CD14-positive monocyte (primary cell): Measurements from ENCODE around the gene C17orf67. TPM values are rescaled to one million over a fixed set of nuclear protein-coding genes. Genes with fewer than 3 reads are reported as not detected.

ENCODE experiments used
- DNase-seq, 3 donors: peaks; one replicate each; pipeline ENCODE4 v3.0.0-alpha.2; 2011 to 2022
- H2AFZ ChIP-seq: 2 replicates; pipeline ENCODE4 v1.6.0; 2012; ENCODE audit warnings: mild to moderate bottlenecking, low read depth, low read length, inconsistent platforms; ENCODE audit not compliant: insufficient read depth, poor library complexity, severe bottlenecking
- H3K27ac ChIP-seq, 2 donors: 1 replicate in 1 of 2; 2 replicates in 1 of 2; pipeline ENCODE4 v1.5.1; 2012 to 2013; ENCODE audit warnings: low read length in 2 of 2, control low read depth in 1 of 2, inconsistent platforms in 1 of 2, low read depth in 1 of 2, mild to moderate bottlenecking in 1 of 2
- H3K27me3 ChIP-seq, 2 donors: one replicate each; pipeline versions ENCODE4 v1.6.0 to v1.6.1; 2011 to 2013; ENCODE audit warnings: low read length in 2 of 2; ENCODE audit not compliant: control insufficient read depth in 2 of 2, insufficient read depth in 2 of 2
- H3K36me3 ChIP-seq, 2 donors: replicated peaks in 1 of 2; 1 replicate in 1 of 2; 2 replicates in 1 of 2; pipeline versions ENCODE4 v1.5.1 to v1.6.1; 2012 to 2013; ENCODE audit warnings: low read length in 2 of 2, control low read depth in 1 of 2, inconsistent platforms in 1 of 2, mild to moderate bottlenecking in 1 of 2; ENCODE audit not compliant: insufficient read depth in 2 of 2, control insufficient read depth in 1 of 2
- H3K4me1 ChIP-seq, 2 donors: 1 replicate in 1 of 2; 2 replicates in 1 of 2; pipeline versions ENCODE4 v1.5.1 to v1.6.1; 2012 to 2013; ENCODE audit warnings: low read length in 2 of 2, control low read depth in 1 of 2, inconsistent platforms in 1 of 2, mild to moderate bottlenecking in 1 of 2, moderate library complexity in 1 of 2; ENCODE audit not compliant: insufficient read depth in 2 of 2, control insufficient read depth in 1 of 2
- H3K4me2 ChIP-seq: replicated peaks from 2 replicates; pipeline ENCODE3; 2012; ENCODE audit warnings: low read length, moderate library complexity, mild to moderate bottlenecking; ENCODE audit not compliant: poor library complexity, severe bottlenecking; ENCODE audit errors: extremely low read depth
- H3K4me3 ChIP-seq, 3 experiments: fragments of 200-600 bp in 1 of 3; sonication (generic) in 1 of 3; replicated peaks in 1 of 3; 1 replicate in 2 of 3; 2 replicates in 1 of 3; pipeline ENCODE4 v1.5.1; 2011 to 2013; ENCODE audit warnings: low read length in 3 of 3, mild to moderate bottlenecking in 3 of 3, control low read depth in 2 of 3, low read depth in 2 of 3, inconsistent platforms in 1 of 3, moderate library complexity in 1 of 3
- H3K79me2 ChIP-seq: 2 replicates; pipeline ENCODE4 v1.6.0; 2012; ENCODE audit warnings: mild to moderate bottlenecking, control low read depth, inconsistent platforms, low read length, moderate library complexity; ENCODE audit not compliant: insufficient read depth
- H3K9ac ChIP-seq: 2 replicates; pipeline ENCODE4 v1.6.0; 2017; ENCODE audit warnings: low read length, mild to moderate bottlenecking; ENCODE audit not compliant: insufficient read depth, poor library complexity, severe bottlenecking
- H3K9me3 ChIP-seq, 2 donors: replicated peaks in 1 of 2; 1 replicate in 1 of 2; 2 replicates in 1 of 2; pipeline versions ENCODE4 v1.5.1 to v1.6.1; 2012 to 2013; ENCODE audit warnings: low read length in 2 of 2, control low read depth in 1 of 2; ENCODE audit not compliant: control insufficient read depth in 1 of 2, insufficient read depth in 1 of 2
- H4K20me1 ChIP-seq: 2 replicates; pipeline ENCODE4 v1.6.0; 2012; ENCODE audit warnings: mild to moderate bottlenecking, low read length, control low read depth, moderate library complexity; ENCODE audit not compliant: insufficient read depth
- H3K27ac Mint-ChIP-seq, 7 donors: one replicate each; pipeline ENCODE4 v1.8.0; 2020; ENCODE audit warnings: mild to moderate bottlenecking in 7 of 7, mixed read lengths in 7 of 7, moderate library complexity in 6 of 7, inconsistent platforms in 2 of 7
- H3K27me3 Mint-ChIP-seq, 3 donors: one replicate each; pipeline ENCODE4 v1.8.0; 2021 to 2022; ENCODE audit warnings: low read depth in 3 of 3, mild to moderate bottlenecking in 3 of 3, mixed read lengths in 3 of 3, moderate library complexity in 3 of 3, inconsistent platforms in 1 of 3
- H3K36me3 Mint-ChIP-seq, 2 donors: one replicate each; pipeline ENCODE4 v1.8.0; 2020; ENCODE audit warnings: mixed read lengths in 2 of 2, inconsistent platforms in 1 of 2, mild to moderate bottlenecking in 1 of 2
- H3K4me1 Mint-ChIP-seq: one replicate; pipeline ENCODE4 v1.8.0; 2020; ENCODE audit warnings: mild to moderate bottlenecking, mixed read lengths
- H3K4me3 Mint-ChIP-seq, 2 donors: one replicate each; pipeline ENCODE4 v1.8.0; 2020; ENCODE audit warnings: mild to moderate bottlenecking in 2 of 2, mixed read lengths in 2 of 2, moderate library complexity in 1 of 2
- H3K9me3 Mint-ChIP-seq, 7 donors: one replicate each; pipeline ENCODE4 v1.8.0; 2020 to 2022; ENCODE audit warnings: mixed read lengths in 7 of 7, mild to moderate bottlenecking in 6 of 7, moderate library complexity in 6 of 7, inconsistent platforms in 2 of 7
- WGBS: methylation state at CpG from one replicate; pipeline ENCODE4 v1.1.5; 2013; ENCODE audit warnings: missing lambda C conversion rate; ENCODE audit not compliant: insufficient coverage; 5-methylcytosine and 5-hydroxymethylcytosine counted together
- intact Hi-C, 2 donors: fragments of 100-400 bp; cut with micrococcal nuclease; formaldehyde crosslinking; loops; one replicate each; pipeline versions ENCODE4 v1.15.0 to v1.15.1; 2023
- polyA plus RNA-seq, 3 donors: library from polyadenylated mRNA; depleted of rRNA in 1 of 3; unstranded in 2 of 3; stranded (reverse) in 1 of 3; fragments of 300-500 nt in 2 of 3; fragments of >200 nt in 1 of 3; fragmentation: Illumina TruSeq in 2 of 3; gene quantifications; 1 replicate in 2 of 3; 2 replicates in 1 of 3; pipeline ENCODE4 v1.2.3, GENCODE V29; 2012 to 2021
- TF ChIP-seq, protein P1 (sequence below): fragments of 200-600 bp; IDR thresholded peaks from one replicate; pipeline ENCODE4 v1.8.0; 2022; ENCODE audit warnings: antibody characterized with exemption, mild to moderate bottlenecking

C17orf67 gene
- polyA plus RNA-seq, 3 donors = 0.56 to 0.57 (median 0.56) TPM

DNA sequence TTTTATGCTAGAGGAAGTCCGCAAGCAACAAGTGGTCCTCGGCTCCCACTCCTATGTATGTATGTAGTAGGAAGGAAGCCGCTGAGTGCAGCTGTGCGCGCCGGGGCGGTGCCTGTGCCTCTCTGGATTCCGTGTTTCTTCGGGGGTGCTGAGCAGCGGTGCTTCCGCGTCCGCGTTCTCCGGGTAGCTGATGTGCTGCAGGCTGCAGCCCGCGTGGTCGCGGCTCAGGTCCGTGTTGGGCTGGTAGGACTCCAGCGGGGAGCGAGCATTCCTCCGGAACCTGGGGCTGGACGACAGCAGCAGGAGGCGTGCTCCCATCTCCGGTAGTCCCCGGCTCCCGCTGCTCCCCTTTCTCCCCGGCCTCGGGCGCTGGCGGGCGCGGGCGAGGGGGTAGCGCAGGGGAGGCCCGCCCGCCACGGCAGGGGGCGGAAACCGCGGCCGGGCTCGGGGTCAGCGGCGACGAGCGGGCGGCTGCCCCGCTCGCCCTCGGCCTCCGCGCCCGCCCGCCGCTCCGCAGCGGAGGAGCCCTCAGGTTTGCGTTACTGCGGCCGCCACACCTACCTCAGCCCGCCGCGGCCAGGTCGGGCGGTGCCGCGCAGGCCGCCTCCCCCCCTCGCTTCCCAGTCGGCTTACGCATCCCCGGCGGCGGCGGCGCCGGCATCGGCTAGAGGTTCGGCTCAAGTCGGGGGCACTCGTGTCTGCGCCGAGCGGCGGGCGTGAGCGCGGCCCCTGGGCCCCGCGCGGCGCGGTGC, 487 bp downstream of the C17orf67 start:
- TF ChIP-seq, protein P1, sequence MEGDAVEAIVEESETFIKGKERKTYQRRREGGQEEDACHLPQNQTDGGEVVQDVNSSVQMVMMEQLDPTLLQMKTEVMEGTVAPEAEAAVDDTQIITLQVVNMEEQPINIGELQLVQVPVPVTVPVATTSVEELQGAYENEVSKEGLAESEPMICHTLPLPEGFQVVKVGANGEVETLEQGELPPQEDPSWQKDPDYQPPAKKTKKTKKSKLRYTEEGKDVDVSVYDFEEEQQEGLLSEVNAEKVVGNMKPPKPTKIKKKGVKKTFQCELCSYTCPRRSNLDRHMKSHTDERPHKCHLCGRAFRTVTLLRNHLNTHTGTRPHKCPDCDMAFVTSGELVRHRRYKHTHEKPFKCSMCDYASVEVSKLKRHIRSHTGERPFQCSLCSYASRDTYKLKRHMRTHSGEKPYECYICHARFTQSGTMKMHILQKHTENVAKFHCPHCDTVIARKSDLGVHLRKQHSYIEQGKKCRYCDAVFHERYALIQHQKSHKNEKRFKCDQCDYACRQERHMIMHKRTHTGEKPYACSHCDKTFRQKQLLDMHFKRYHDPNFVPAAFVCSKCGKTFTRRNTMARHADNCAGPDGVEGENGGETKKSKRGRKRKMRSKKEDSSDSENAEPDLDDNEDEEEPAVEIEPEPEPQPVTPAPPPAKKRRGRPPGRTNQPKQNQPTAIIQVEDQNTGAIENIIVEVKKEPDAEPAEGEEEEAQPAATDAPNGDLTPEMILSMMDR = no peak
- Histone ChIP-seq H3K27ac (peak overlapping the region; percentile 3 to 70), H3K36me3 (peaks cover 0 to 4% of the 10 kb centered on the region in 2 donors), H3K9me3 (no peaks in the 10 kb centered on the region), H2AFZ (peak overlapping the region; percentile 92), H3K4me1 (peaks cover 26 to 30% of the 10 kb centered on the region in 2 donors), H4K20me1 (peaks cover 12% of the 10 kb centered on the region), H3K79me2 (peaks cover 12% of the 10 kb centered on the region), H3K4me2 (peak overlapping the region; percentile 94), H3K27me3 (no peaks in the 10 kb centered on the region), H3K4me3 (peak overlapping the region; percentile 38 to 85 (median 42)), H3K9ac (peak overlapping the region; percentile 66)
- Mint-ChIP-seq H3K4me3 (peak overlapping the region; percentile 94), H3K27me3 (peaks cover 2 to 9% (median 5%) of the 10 kb centered on the region in 3 donors), H3K36me3 (peaks cover 12 to 31% of the 10 kb centered on the region in 2 donors), H3K4me1 (peaks cover 22% of the 10 kb centered on the region), H3K9me3 (no peaks in the 10 kb centered on the region), H3K27ac (peak overlapping the region; percentile 62 to 91 (median 77))
- peak; percentile 28 to 47 (median 39) for DNase-seq
- WGBS = under 1% methylated on average over 94 of the region's 95 CpGs
- intact Hi-C loops = loop anchor here (5.0 kb wide), 2 partner anchors 79 to 144 kb away; partner anchors contain the start of genes SCPEP1 (in 1 of the 2) and TRIM25 (in 1 of the 2)

DNA sequence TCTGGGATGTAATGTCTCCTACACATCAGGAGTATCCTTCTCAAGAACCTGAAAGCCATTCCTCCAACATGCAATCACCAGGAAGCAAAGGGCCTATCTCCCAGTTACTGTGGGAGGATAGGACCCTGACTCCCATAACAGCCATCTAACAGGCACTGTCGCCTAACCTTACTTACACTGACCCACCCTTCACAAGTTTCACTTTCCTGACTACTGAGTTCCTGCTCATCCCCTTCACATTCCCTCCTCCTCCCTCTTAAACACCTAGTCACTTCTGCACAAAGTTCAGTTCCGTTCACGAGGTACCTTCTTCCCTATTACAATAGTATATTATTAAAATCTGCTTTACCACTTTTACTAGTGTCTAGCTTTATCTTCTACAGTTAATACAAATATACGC, 1.3 kb downstream of the C17orf67 start:
- H3K9me3 ChIP-seq = no peaks in the 10 kb centered on the region
- H3K27ac Mint-ChIP-seq = peak overlapping the region in 2 of 7 donors; percentile 76 to 82
- peaks cover 26 to 30% of the 10 kb centered on the region in 2 donors for H3K4me1 ChIP-seq
- no peak overlapping the region for H3K27ac ChIP-seq
- H2AFZ ChIP-seq = no peak overlapping the region
- DNase-seq = peak in 2 of 3 donors; percentile 22 to 29
- intact Hi-C loops = loop anchor here (5.0 kb wide), 2 partner anchors 80 to 145 kb away; partner anchors contain the start of genes SCPEP1 (in 1 of the 2) and TRIM25 (in 1 of the 2)
- peaks cover 22% of the 10 kb centered on the region for H3K4me1 Mint-ChIP-seq
- WGBS = 63% methylated on average over 1 of the region's 4 CpGs
- peaks cover 2 to 9% (median 5%) of the 10 kb centered on the region in 3 donors for H3K27me3 Mint-ChIP-seq
- no peaks in the 10 kb centered on the region for H3K9me3 Mint-ChIP-seq
- H3K4me3 ChIP-seq = peak overlapping the region in 2 of 3 experiments; percentile 42 to 85
- H3K36me3 ChIP-seq = peaks cover 0 to 4% of the 10 kb centered on the region in 2 donors
- H3K27me3 ChIP-seq = no peaks in the 10 kb centered on the region
- peak overlapping the region; percentile 94 for H3K4me2 ChIP-seq
- H3K36me3 Mint-ChIP-seq = peaks cover 12 to 29% of the 10 kb centered on the region in 2 donors
- TF ChIP-seq, protein P1 = no peak
- H3K79me2 ChIP-seq = peaks cover 12% of the 10 kb centered on the region
- peaks cover 12% of the 10 kb centered on the region for H4K20me1 ChIP-seq
- H3K9ac ChIP-seq = no peak overlapping the region
- peak overlapping the region; percentile 94 for H3K4me3 Mint-ChIP-seq
